Trophoblast cell (in vitro differentiated cells and primary cell): Measurements from ENCODE around the gene ZNF536.

Experiments
- DNase-seq, 2 donors: peaks; one replicate each; pipeline ENCODE4 v3.0.0-alpha.2; 2016
- H2AFZ ChIP-seq: 2 replicates; pipeline ENCODE4 v1.6.1; 2013; ENCODE audit warnings: low read length, moderate library complexity, mild to moderate bottlenecking; ENCODE audit not compliant: insufficient read depth, poor library complexity
- H2AK5ac ChIP-seq: 2 replicates; pipeline ENCODE4 v1.6.1; 2013; ENCODE audit warnings: mild to moderate bottlenecking, low read length
- H2BK120ac ChIP-seq: 2 replicates; pipeline ENCODE4 v1.6.1; 2013; ENCODE audit warnings: low read length, mild to moderate bottlenecking, moderate library complexity; ENCODE audit not compliant: insufficient read depth, poor library complexity
- H2BK12ac ChIP-seq: 2 replicates; pipeline ENCODE4 v1.6.1; 2013; ENCODE audit warnings: mild to moderate bottlenecking, low read length, moderate library complexity
- H2BK5ac ChIP-seq: 2 replicates; pipeline ENCODE4 v1.6.1; 2013; ENCODE audit warnings: low read length, low read depth, moderate library complexity, mild to moderate bottlenecking; ENCODE audit not compliant: poor library complexity
- H3K14ac ChIP-seq: 2 replicates; pipeline ENCODE4 v1.6.1; 2013; ENCODE audit warnings: mild to moderate bottlenecking, low read length
- H3K18ac ChIP-seq: 2 replicates; pipeline ENCODE4 v1.6.1; 2013; ENCODE audit warnings: mild to moderate bottlenecking, low read length
- H3K23ac ChIP-seq: 2 replicates; pipeline ENCODE4 v1.6.1; 2013; ENCODE audit warnings: low read length
- H3K27ac ChIP-seq: 2 replicates; pipeline ENCODE4 v1.5.1; 2013; ENCODE audit warnings: low read depth, mild to moderate bottlenecking, inconsistent platforms, low read length, moderate library complexity
- H3K27me3 ChIP-seq: 2 replicates; pipeline ENCODE4 v1.6.1; 2013; ENCODE audit warnings: inconsistent platforms, mild to moderate bottlenecking, low read length, moderate library complexity; ENCODE audit not compliant: insufficient read depth
- H3K36me3 ChIP-seq, 2 experiments: 1 replicate in 1 of 2; 2 replicates in 1 of 2; pipeline ENCODE4 v1.6.1; 2013; ENCODE audit warnings: low read length in 2 of 2, mild to moderate bottlenecking in 2 of 2, moderate library complexity in 1 of 2; ENCODE audit not compliant: insufficient read depth in 2 of 2, control insufficient read depth in 1 of 2
- H3K4ac ChIP-seq: 2 replicates; pipeline ENCODE4 v1.6.1; 2013; ENCODE audit warnings: low read depth, mild to moderate bottlenecking, low read length, moderate library complexity
- H3K4me1 ChIP-seq, 2 experiments: 1 replicate in 1 of 2; 2 replicates in 1 of 2; pipeline ENCODE4 v1.6.1; 2013; ENCODE audit warnings: low read length in 2 of 2, mild to moderate bottlenecking in 2 of 2, moderate library complexity in 1 of 2; ENCODE audit not compliant: insufficient read depth in 2 of 2, control insufficient read depth in 1 of 2
- H3K4me2 ChIP-seq: 2 replicates; pipeline ENCODE4 v1.6.1; 2013; ENCODE audit warnings: inconsistent platforms, mild to moderate bottlenecking, low read length, moderate library complexity
- H3K4me3 ChIP-seq: 2 replicates; pipeline ENCODE4 v1.5.1; 2013; ENCODE audit warnings: mild to moderate bottlenecking, low read depth, low read length, inconsistent platforms
- H3K79me1 ChIP-seq: one replicate; pipeline ENCODE4 v1.6.1; 2013; ENCODE audit warnings: low read length
- H3K79me2 ChIP-seq: 2 replicates; pipeline ENCODE4 v1.6.1; 2013; ENCODE audit warnings: low read length, mild to moderate bottlenecking; ENCODE audit not compliant: control insufficient read depth, insufficient read depth, poor library complexity
- H3K9ac ChIP-seq: 2 replicates; pipeline ENCODE4 v1.6.1; 2013; ENCODE audit warnings: mild to moderate bottlenecking, low read length
- H3K9me3 ChIP-seq: 2 replicates; pipeline ENCODE4 v1.6.1; 2013; ENCODE audit warnings: low read depth, mild to moderate bottlenecking, control low read depth, inconsistent platforms, low read length; ENCODE audit not compliant: insufficient read depth
- H4K12ac ChIP-seq: 2 replicates; pipeline ENCODE4 v1.6.1; 2013; ENCODE audit warnings: low read depth, mild to moderate bottlenecking, low read length, moderate library complexity
- H4K8ac ChIP-seq: 2 replicates; pipeline ENCODE4 v1.6.1; 2013; ENCODE audit warnings: low read depth, mild to moderate bottlenecking, low read length, moderate library complexity
- H4K91ac ChIP-seq: one replicate; pipeline ENCODE4 v1.6.1; 2013; ENCODE audit warnings: low read depth, mild to moderate bottlenecking, low read length, moderate library complexity
- WGBS: extraction: QIAGEN DNeasy Blood & Tissue Kit; methylation state at CpG from one replicate; pipeline ENCODE4 v1.1.7; 2013; ENCODE audit warnings: missing lambda C conversion rate; ENCODE audit not compliant: insufficient read length, insufficient coverage; ENCODE audit errors: extremely low coverage; 5-methylcytosine and 5-hydroxymethylcytosine counted together

The ZNF536 gene

GRCh38 chr19:30359936-30360335, 12.2 kb upstream of the ZNF536 start:
- Histone ChIP-seq H3K79me2 (no peaks in the 10 kb centered on the region), H3K9me3 (no peaks in the 10 kb centered on the region), H4K91ac (no peak overlapping the region), H3K27ac (no peak overlapping the region), H3K9ac (no peak overlapping the region), H2AK5ac (no peak overlapping the region), H3K14ac (no peak overlapping the region), H4K8ac (no peak overlapping the region), H3K4ac (no peak overlapping the region), H3K79me1 (no peaks in the 10 kb centered on the region), H2BK120ac (no peak overlapping the region), H3K23ac (no peak overlapping the region), H3K27me3 (no peaks in the 10 kb centered on the region), H3K4me1 (no peaks in the 10 kb centered on the region), H3K18ac (no peak overlapping the region), H3K4me2 (no peak overlapping the region), H2BK5ac (no peak overlapping the region), H2BK12ac (no peak overlapping the region), H3K36me3 (no peaks in the 10 kb centered on the region), H2AFZ (no peak overlapping the region), H4K12ac (no peak overlapping the region), H3K4me3 (no peak overlapping the region)
- no peak for DNase-seq
- WGBS = no CpG with 5 or more reads among the region's 9 CpGs

GRCh38 chr19:30360376-30361106, 11.6 kb upstream of the ZNF536 start:
- Histone ChIP-seq H3K9me3 (no peaks in the 10 kb centered on the region), H3K79me2 (no peaks in the 10 kb centered on the region), H3K36me3 (no peaks in the 10 kb centered on the region), H2AK5ac (no peak overlapping the region), H3K23ac (no peak overlapping the region), H3K9ac (no peak overlapping the region), H2AFZ (no peak overlapping the region), H3K4me2 (no peak overlapping the region), H3K79me1 (no peaks in the 10 kb centered on the region), H4K91ac (no peak overlapping the region), H3K14ac (no peak overlapping the region), H3K4me3 (no peak overlapping the region), H3K27me3 (no peaks in the 10 kb centered on the region), H2BK5ac (no peak overlapping the region), H4K12ac (no peak overlapping the region), H4K8ac (no peak overlapping the region), H3K4ac (no peak overlapping the region), H3K18ac (no peak overlapping the region), H2BK12ac (no peak overlapping the region), H3K27ac (no peak overlapping the region), H3K4me1 (no peaks in the 10 kb centered on the region), H2BK120ac (no peak overlapping the region)
- no CpG with 5 or more reads among the region's 18 CpGs for WGBS
- DNase-seq = no peak

- no peak overlapping the region for H2BK12ac ChIP-seq
- H3K4me3 ChIP-seq = no peak overlapping the region
- H2AFZ ChIP-seq = no peak overlapping the region
- no peak overlapping the region for H2BK5ac ChIP-seq
- H3K14ac ChIP-seq = no peak overlapping the region
- no peaks in the 10 kb centered on the region for H3K27me3 ChIP-seq
- no peaks in the 10 kb centered on the region for H3K36me3 ChIP-seq
- no peak overlapping the region for H2BK120ac ChIP-seq
- no peak overlapping the region for H4K8ac ChIP-seq
- no peaks in the 10 kb centered on the region for H3K79me2 ChIP-seq
- H3K79me1 ChIP-seq = no peaks in the 10 kb centered on the region
- no peak overlapping the region for H3K27ac ChIP-seq
- no CpG with 5 or more reads among the region's 4 CpGs for WGBS
- no peak overlapping the region for H3K23ac ChIP-seq
- no peak for DNase-seq
- H3K18ac ChIP-seq = no peak overlapping the region
- H3K9me3 ChIP-seq = no peaks in the 10 kb centered on the region
- no peak overlapping the region for H2AK5ac ChIP-seq
- no peaks in the 10 kb centered on the region for H3K4me1 ChIP-seq
- H3K4me2 ChIP-seq = no peak overlapping the region
- H4K91ac ChIP-seq = no peak overlapping the region
- H3K4ac ChIP-seq = no peak overlapping the region
- no peak overlapping the region for H4K12ac ChIP-seq
- H3K9ac ChIP-seq = no peak overlapping the region
Measured at GRCh38 chr19:30361107-30361447, 11.1 kb upstream of the ZNF536 start.

- no peak overlapping the region for H2BK12ac ChIP-seq
- no peak overlapping the region for H3K23ac ChIP-seq
- H2BK5ac ChIP-seq = no peak overlapping the region
- H3K9me3 ChIP-seq = no peaks in the 10 kb centered on the region
- no peak overlapping the region for H3K9ac ChIP-seq
- no peak overlapping the region for H2AK5ac ChIP-seq
- no peak overlapping the region for H2BK120ac ChIP-seq
- no peaks in the 10 kb centered on the region for H3K27me3 ChIP-seq
- no peaks in the 10 kb centered on the region for H3K79me2 ChIP-seq
- no peaks in the 10 kb centered on the region for H3K79me1 ChIP-seq
- no peak overlapping the region for H2AFZ ChIP-seq
- H3K27ac ChIP-seq = no peak overlapping the region
- no peak overlapping the region for H3K4ac ChIP-seq
- no peak overlapping the region for H3K4me3 ChIP-seq
- H4K12ac ChIP-seq = no peak overlapping the region
- no peak overlapping the region for H3K18ac ChIP-seq
- H3K4me2 ChIP-seq = no peak overlapping the region
- no peak overlapping the region for H3K14ac ChIP-seq
- WGBS = no CpG with 5 or more reads among the region's 13 CpGs
- H3K36me3 ChIP-seq = no peaks in the 10 kb centered on the region
- no peak overlapping the region for H4K8ac ChIP-seq
- no peaks in the 10 kb centered on the region for H3K4me1 ChIP-seq
- no peak for DNase-seq
- no peak overlapping the region for H4K91ac ChIP-seq
Measured at GRCh38 chr19:30361721-30362120, 10.5 kb upstream of the ZNF536 start.
